GM19468 (cell line): ENCODE measurements around the gene MICU1.
"Not testable (repeated sequence)": the region's sequence is repeated elsewhere in the genome, so short reads cannot be mapped to it uniquely, and the experiment has no call there.

Experiments used
- ATAC-seq: cut with Tn5 transposase; IDR thresholded peaks from one replicate; pipeline ENCODE4 v1.9.1; 2021; ENCODE audit warnings: mild to moderate bottlenecking, moderate library complexity, moderate number of reproducible peaks; ENCODE audit not compliant: unreplicated experiment; ENCODE audit errors: extremely low read depth

Gene MICU1

GRCh38 chr10:72462261-72462660, 163.6 kb downstream of the MICU1 start:
- no peak for ATAC-seq

- no peak for ATAC-seq
Measured at GRCh38 chr10:72461085-72461484, 164.8 kb downstream of the MICU1 start.

DNA sequence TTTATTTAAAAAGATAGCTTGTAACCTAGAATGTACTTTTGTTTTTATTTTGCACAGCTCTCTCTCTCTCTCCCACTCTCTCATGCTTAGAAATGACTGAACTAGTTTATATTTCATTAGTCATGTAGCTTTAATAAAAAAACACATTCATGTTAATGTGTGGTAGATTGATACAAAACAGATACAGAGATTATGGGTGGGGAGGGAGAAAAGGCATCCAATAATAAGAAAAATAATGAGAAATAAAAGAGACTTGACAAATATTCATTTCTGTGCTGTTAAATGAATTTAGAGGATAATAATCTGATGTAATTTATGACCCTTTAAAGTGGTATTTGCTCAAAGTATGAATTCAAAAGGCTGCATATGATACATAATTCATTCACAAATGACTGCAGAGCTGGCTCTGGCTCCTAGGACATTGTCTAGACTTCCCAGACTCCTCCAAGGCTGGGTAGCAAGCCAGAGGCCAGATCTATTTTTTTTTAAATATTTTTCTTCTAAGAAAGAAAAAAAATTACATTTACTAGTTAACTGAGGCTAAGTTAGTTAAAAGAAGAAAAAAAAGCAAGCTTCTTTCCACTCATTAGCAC, 165.5 kb downstream of the MICU1 start:
- no peak for ATAC-seq

GRCh38 chr10:72459301-72459700, 166.6 kb downstream of the MICU1 start:
- no peak for ATAC-seq

- no peak for ATAC-seq
Measured at GRCh38 chr10:72455889-72456595, 169.8 kb downstream of the MICU1 start.

DNA sequence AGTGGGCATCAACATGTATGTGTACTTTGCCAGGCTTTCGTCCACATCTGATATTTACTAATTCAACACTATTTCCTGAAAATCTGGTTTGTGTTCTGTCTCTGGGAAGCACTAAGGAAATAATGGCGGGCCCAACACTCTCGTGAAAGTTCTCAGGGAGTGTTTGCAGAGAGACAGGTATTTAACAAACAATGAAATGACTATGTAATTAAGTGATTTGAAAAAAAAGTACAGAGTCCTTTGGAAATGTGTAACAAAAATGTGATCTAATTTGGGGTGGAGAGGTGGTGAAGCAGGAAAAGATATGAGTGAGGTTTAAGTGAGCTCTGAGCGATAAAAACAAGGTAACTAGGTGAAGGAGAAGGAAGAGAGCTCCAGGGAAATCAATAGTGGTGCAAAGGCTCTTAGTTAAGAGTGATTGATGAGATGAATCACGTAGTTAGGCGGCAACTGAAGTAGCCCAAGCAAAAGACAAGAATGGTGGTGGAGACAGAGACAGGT, 175.9 kb downstream of the MICU1 start:
- ATAC-seq = no peak

- no peak for ATAC-seq
Measured at GRCh38 chr10:72445851-72446250, 180.0 kb downstream of the MICU1 start.

GRCh38 chr10:72442969-72443368, 182.9 kb downstream of the MICU1 start:
- not testable (repeated sequence) for ATAC-seq

DNA sequence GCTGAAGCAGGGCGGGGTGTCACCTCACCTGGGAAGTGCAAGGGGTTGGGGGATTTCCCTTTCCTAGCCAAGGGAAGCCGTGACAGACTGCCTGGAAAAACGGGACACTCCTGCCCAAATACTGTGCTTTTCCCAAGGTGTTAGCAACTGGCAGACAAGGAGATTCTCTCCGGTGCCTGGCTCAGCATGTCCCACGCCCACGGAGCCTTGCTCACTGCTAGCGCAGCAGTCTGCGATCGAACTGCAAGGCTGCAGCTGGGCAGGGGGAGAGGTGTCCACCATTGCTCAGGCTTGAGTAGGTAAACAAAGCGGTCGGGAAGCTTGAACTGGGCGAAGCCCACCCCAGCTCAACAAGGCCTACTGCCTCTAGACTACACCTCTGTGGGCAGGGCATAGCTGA, 190.3 kb downstream of the MICU1 start:
- no peak for ATAC-seq

DNA sequence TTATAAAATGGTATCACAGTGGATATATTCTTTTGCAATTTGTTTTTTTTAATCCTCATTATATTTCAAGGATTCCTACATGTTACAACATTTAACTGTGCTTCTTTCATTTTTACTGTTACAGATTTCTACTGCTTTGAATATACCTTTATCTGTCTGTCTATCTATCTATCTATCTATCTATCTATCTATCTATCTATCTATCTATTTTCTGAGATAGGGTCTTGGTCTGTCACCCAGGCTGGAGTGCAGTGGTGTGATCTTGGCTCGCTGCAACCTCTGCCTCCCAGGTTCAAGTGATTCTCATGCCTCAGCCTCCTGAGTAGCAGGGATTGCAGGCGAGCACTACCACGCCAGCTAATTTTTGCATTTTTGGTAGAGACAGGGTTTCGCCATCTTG, 194.9 kb downstream of the MICU1 start:
- ATAC-seq = not testable (repeated sequence)

DNA sequence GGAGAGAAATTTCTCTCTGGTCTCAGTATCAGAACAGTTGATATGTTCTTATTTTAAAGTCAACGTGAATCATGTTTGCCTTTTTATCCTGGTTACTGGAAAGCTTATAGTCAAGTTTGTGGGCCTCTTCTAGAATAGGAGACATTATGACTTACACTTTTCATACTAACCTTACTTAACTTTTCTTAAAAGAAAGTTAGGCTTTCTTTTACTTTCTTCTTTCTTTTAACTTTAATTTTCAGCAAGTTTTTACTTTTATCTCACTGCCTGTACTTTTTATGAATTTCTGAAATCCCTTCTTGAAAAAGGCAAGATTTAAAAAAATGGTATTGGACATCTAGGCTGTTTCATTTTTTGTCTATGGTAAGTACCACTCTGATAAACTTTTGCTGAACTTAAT, 195.9 kb downstream of the MICU1 start:
- no peak for ATAC-seq

DNA sequence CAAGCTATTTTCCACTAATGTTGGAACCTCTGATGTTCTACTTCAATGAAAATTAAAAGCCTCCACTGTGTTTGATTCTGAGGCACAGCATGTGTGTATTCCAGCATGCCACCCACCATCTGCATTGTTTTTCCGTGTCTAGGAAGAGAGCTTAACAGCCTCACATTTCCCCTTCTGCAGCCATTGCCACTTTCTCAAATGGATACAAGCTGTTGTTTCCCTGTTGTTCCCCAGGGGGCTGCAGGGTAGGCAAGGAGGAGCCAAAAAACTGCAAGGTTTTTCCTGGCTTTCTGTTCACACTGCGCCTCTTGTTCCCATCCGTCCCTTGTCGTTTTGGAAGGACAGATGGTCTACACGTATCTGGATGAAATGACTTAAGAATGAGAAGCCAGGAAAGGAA, 198.9 kb downstream of the MICU1 start:
- no peak for ATAC-seq

GRCh38 chr10:72425133-72425532, 200.7 kb downstream of the MICU1 start:
- ATAC-seq = no peak

- no peak for ATAC-seq
Measured at GRCh38 chr10:72424561-72424960, 201.3 kb downstream of the MICU1 start.

GRCh38 chr10:72423426-72423825, 202.5 kb downstream of the MICU1 start:
- ATAC-seq = no peak

DNA sequence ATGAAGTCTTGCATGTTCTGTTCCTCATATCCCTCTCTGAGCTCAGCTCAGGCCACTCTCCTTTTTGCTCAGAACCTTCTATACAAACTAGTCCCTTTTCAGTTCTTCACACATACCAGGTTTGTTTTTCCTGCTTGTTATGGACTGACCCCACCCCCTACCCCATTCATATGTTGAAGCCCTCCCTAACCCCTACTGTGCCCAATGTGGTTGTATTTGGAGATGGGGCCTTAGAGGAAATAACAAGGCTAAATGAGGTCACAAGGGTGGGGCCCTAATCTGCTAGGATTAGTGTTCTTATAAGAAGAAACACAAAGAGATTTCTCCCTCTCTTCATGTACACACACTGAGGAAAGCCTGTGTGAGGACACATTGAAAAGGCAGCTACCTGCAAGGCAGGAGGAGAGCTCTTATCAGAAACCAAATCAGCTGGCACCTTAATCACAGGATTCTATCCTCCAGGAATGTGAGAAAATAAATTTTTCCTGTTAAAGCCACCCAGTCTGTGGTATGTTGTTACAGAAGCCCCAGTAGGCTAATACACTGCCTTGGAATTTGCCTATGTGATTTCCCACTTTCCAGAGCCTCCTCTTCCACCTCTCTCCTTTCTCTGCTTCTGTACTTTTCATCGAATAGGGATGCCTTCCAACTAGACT, 203.9 kb downstream of the MICU1 start:
- no peak for ATAC-seq

- ATAC-seq = no peak
Measured at GRCh38 chr10:72419241-72419640, 206.6 kb downstream of the MICU1 start.

DNA sequence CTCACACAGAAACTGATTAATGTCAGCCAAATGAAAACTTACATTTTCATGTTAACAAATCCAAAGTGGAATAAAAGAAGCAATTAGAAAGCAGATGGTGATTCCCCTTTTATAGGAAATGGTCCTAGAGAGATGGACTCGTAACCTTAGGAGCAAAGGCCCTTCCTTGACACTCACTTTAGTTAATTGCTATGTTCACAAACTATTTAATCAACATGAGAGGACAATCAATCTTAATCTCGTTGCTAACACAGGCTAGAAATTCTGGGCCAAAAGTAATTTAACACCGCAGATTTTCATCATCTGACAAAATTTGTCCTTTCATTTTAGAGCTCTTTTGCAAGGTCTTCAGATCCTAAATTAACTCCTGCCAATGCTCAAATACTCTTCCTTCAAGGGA, 207.2 kb downstream of the MICU1 start:
- ATAC-seq = no peak

DNA sequence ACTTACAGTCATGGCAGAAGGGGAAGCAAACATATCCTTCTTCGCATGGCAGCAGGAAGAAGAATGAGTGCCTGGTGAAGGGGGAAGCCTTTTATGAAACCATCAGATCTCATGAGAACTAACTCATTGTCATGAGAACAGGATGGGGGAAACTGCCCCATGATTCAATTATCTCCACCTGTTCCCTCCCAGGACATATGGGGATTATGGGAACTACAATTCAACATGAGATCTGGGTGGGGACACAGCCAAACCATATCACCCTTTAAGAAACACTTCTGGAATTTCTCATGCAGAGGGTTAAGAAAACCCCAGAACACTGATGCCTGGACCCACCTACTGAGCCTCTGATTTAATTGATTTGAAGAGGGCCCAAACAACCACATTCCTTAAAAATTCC, 207.9 kb downstream of the MICU1 start:
- no peak for ATAC-seq

DNA sequence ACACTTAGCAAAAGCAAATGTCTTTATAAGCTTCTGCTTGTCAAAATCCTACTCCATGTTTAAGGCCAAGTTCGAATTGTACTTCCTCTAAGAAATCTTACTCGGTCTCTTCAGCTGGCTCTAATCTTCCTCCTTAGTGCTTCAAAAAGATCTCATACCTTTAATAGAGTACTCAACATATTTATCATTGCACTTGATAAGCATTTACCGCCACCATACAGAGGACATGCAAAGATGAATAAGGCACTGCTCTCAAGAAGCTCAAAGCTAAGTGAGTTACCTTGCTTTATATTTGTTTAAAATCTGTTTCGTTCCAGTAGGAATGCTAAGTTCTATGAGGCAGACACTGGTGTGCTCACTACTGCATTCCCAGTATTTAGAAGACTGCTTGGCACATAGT, 209.2 kb downstream of the MICU1 start:
- no peak for ATAC-seq

GRCh38 chr10:72414642-72415041, 211.2 kb downstream of the MICU1 start:
- ATAC-seq = no peak
